H1 (cell line): Measurements from ENCODE around the gene CCNA2. TPM values are rescaled to one million over a fixed set of nuclear protein-coding genes. Genes with fewer than 3 reads are reported as not detected.

Experiments used
- CTCF ChIA-PET: fragments of 300-600 bp; sonication (Branson Sonifier 250); formaldehyde crosslinking; loops from one replicate; lab custom pipeline; 2021; ENCODE audit not compliant: partially characterized antibody; lab: Charles Lee
- POLR2A ChIA-PET: fragments of 300-600 bp; sonication (Branson Sonifier 250); formaldehyde crosslinking; loops from one replicate; lab custom pipeline; 2021; ENCODE audit warnings: inconsistent platforms; ENCODE audit not compliant: partially characterized antibody; lab: Charles Lee
- DNase-seq, 2 experiments: peaks; one replicate each; pipeline versions ENCODE4 v3.0.0 to v3.0.0-alpha.2; 2010 to 2022; ENCODE audit warnings: low spot score in 2 of 2, low read depth in 1 of 2, mixed read lengths in 1 of 2
- FAIRE-seq: peaks from 2 replicates; lab custom pipeline; 2011; peaks lifted over from hg19 to GRCh38; lab: Jason Lieb, UNC
- H2AFZ ChIP-seq: 2 replicates; pipeline ENCODE4 v1.8.1; 2012; ENCODE audit warnings: low read length, inconsistent platforms
- H2AK5ac ChIP-seq: 2 replicates; pipeline ENCODE4 v1.6.1; 2013; ENCODE audit warnings: low read depth, low read length
- H2BK120ac ChIP-seq: replicated peaks from 2 replicates; pipeline ENCODE3; 2013; ENCODE audit warnings: low read depth, low read length, inconsistent platforms
- H2BK12ac ChIP-seq: 2 replicates; pipeline ENCODE4 v1.6.1; 2013; ENCODE audit warnings: low read depth, low read length
- H2BK15ac ChIP-seq: 2 replicates; pipeline ENCODE4 v1.6.1; 2013; ENCODE audit warnings: low read length
- H2BK20ac ChIP-seq: 2 replicates; pipeline ENCODE4 v1.6.1; 2013; ENCODE audit warnings: low read length
- H2BK5ac ChIP-seq: 2 replicates; pipeline ENCODE4 v1.6.1; 2013; ENCODE audit warnings: low read depth, low read length
- H3K14ac ChIP-seq: 2 replicates; pipeline ENCODE4 v1.6.1; 2013; ENCODE audit warnings: inconsistent platforms; ENCODE audit not compliant: insufficient read length
- H3K18ac ChIP-seq: 2 replicates; pipeline ENCODE4 v1.6.1; 2013; ENCODE audit warnings: low read length; ENCODE audit errors: extremely low read depth
- H3K23ac ChIP-seq: 2 replicates; pipeline ENCODE4 v1.6.1; 2013; ENCODE audit warnings: inconsistent platforms; ENCODE audit not compliant: insufficient read length
- H3K23me2 ChIP-seq: 2 replicates; pipeline ENCODE4 v1.6.1; 2013; ENCODE audit warnings: low read depth, low read length
- H3K27ac ChIP-seq: 2 replicates; pipeline ENCODE4 v1.6.1; 2011; ENCODE audit warnings: low read depth, low read length, inconsistent platforms
- H3K27me3 ChIP-seq, 4 experiments: replicated peaks in 1 of 4; 1 replicate in 1 of 4; 2 replicates in 3 of 4; pipeline versions ENCODE4 v1.6.1 to v1.8.1; 2011 to 2013; ENCODE audit warnings: low read length in 3 of 4, mild to moderate bottlenecking in 3 of 4, inconsistent platforms in 2 of 4, mixed read lengths in 2 of 4, moderate library complexity in 1 of 4; ENCODE audit not compliant: control insufficient read depth in 3 of 4, insufficient read depth in 3 of 4; ENCODE audit errors: extremely low read depth in 1 of 4
- H3K36me3 ChIP-seq, 4 experiments: 2 replicates each; pipeline versions ENCODE4 v1.6.1 to v1.8.1; 2011 to 2013; ENCODE audit warnings: mild to moderate bottlenecking in 4 of 4, low read length in 3 of 4, moderate library complexity in 2 of 4, control low read depth in 1 of 4, inconsistent platforms in 1 of 4; ENCODE audit not compliant: insufficient read depth in 4 of 4, control insufficient read depth in 2 of 4
- H3K4ac ChIP-seq: replicated peaks from 2 replicates; pipeline ENCODE3; 2013; ENCODE audit warnings: low read length, low read depth, mixed read lengths, inconsistent platforms; ENCODE audit not compliant: insufficient read length
- H3K4me1 ChIP-seq, 4 experiments: replicated peaks in 1 of 4; 1 replicate in 1 of 4; 2 replicates in 3 of 4; pipeline versions ENCODE4 v1.6.1 to v1.8.1; 2011 to 2013; ENCODE audit warnings: low read length in 3 of 4, inconsistent platforms in 2 of 4, mixed read lengths in 1 of 4; ENCODE audit not compliant: insufficient read depth in 4 of 4, control insufficient read depth in 3 of 4
- H3K4me2 ChIP-seq, 2 experiments: 2 replicates each; pipeline versions ENCODE4 v1.6.1 to v1.8.1; 2011 to 2013; ENCODE audit warnings: low read depth in 2 of 2, low read length in 2 of 2, control low read depth in 1 of 2, inconsistent platforms in 1 of 2, mild to moderate bottlenecking in 1 of 2; ENCODE audit not compliant: insufficient read depth in 1 of 2
- H3K4me3 ChIP-seq, 4 experiments: fragments of 200-600, 300-600 bp in 1 of 4; sonication (generic), shearing (Covaris generic), sonication (Bioruptor Twin) in 1 of 4; 2 replicates each; pipeline versions ENCODE4 v1.5.1 to v1.8.1; 2011 to 2016; ENCODE audit warnings: low read length in 4 of 4, low read depth in 3 of 4, control low read depth in 2 of 4, inconsistent platforms in 2 of 4, mild to moderate bottlenecking in 2 of 4, mixed read lengths in 1 of 4, moderate library complexity in 1 of 4; ENCODE audit not compliant: insufficient read depth in 2 of 4; ENCODE audit errors: extremely low read depth in 1 of 4
- H3K56ac ChIP-seq: replicated peaks from 2 replicates; pipeline ENCODE3; 2013; ENCODE audit warnings: low read depth, mild to moderate bottlenecking, mixed read lengths, low read length, inconsistent platforms; ENCODE audit not compliant: insufficient read length
- H3K79me1 ChIP-seq: 2 replicates; pipeline ENCODE4 v1.6.1; 2013; ENCODE audit warnings: low read depth, low read length, control low read depth
- H3K79me2 ChIP-seq, 2 experiments: 2 replicates each; pipeline versions ENCODE4 v1.6.1 to v1.8.1; 2012 to 2013; ENCODE audit warnings: low read length in 2 of 2, mild to moderate bottlenecking in 2 of 2, inconsistent platforms in 1 of 2; ENCODE audit not compliant: insufficient read depth in 2 of 2, control insufficient read depth in 1 of 2
- H3K9ac ChIP-seq, 4 experiments: replicated peaks in 1 of 4; 1 replicate in 1 of 4; 2 replicates in 3 of 4; pipeline versions ENCODE4 v1.6.1 to v1.8.1; 2011 to 2013; ENCODE audit warnings: low read depth in 3 of 4, low read length in 3 of 4, control low read depth in 2 of 4, mild to moderate bottlenecking in 2 of 4, moderate library complexity in 2 of 4, inconsistent platforms in 1 of 4; ENCODE audit errors: extremely low read depth in 1 of 4
- H3K9me3 ChIP-seq, 2 experiments: 2 replicates each; pipeline versions ENCODE4 v1.6.1 to v1.8.1; 2012 to 2013; ENCODE audit warnings: mild to moderate bottlenecking in 2 of 2, moderate library complexity in 2 of 2, control low read depth in 1 of 2, inconsistent platforms in 1 of 2, low read depth in 1 of 2, low read length in 1 of 2, mixed read lengths in 1 of 2; ENCODE audit not compliant: insufficient read depth in 2 of 2
- H4K20me1 ChIP-seq, 2 experiments: replicated peaks in 1 of 2; 2 replicates each; pipeline versions ENCODE3 to v1.8.1; 2011 to 2013; ENCODE audit warnings: inconsistent platforms in 2 of 2, low read length in 2 of 2, mild to moderate bottlenecking in 1 of 2; ENCODE audit not compliant: insufficient read depth in 2 of 2, control insufficient read depth in 1 of 2
- H4K5ac ChIP-seq: 2 replicates; pipeline ENCODE4 v1.6.1; 2013; ENCODE audit warnings: low read length, low read depth, mixed read lengths, inconsistent platforms; ENCODE audit not compliant: insufficient read length
- H4K8ac ChIP-seq: 2 replicates; pipeline ENCODE4 v1.8.0; 2013; ENCODE audit warnings: mild to moderate bottlenecking, moderate library complexity, low read length, inconsistent platforms; ENCODE audit not compliant: insufficient read depth; ENCODE audit errors: extremely low read depth
- H4K91ac ChIP-seq: replicated peaks from 2 replicates; pipeline ENCODE3; 2013; ENCODE audit warnings: low read length, mixed read lengths, inconsistent platforms; ENCODE audit not compliant: insufficient read length
- CBX8 ChIP-seq: fragments of 300-800, 300-1000 bp; sonication (generic); IDR thresholded peaks from 2 replicates; pipeline ENCODE4 v1.7.1; 2016; ENCODE audit warnings: low read depth, low read length, borderline replicate concordance
- CTBP2 ChIP-seq: IDR thresholded peaks from 2 replicates; pipeline ENCODE4 v1.7.0; 2011; ENCODE audit warnings: borderline replicate concordance, mild to moderate bottlenecking, moderate library complexity, mixed read lengths, low read length; ENCODE audit not compliant: insufficient read depth, insufficient read length
- KDM4A ChIP-seq: IDR thresholded peaks from one replicate; pipeline ENCODE4 v1.7.1; 2012; ENCODE audit warnings: low read depth, mild to moderate bottlenecking, moderate library complexity, low read length, inconsistent platforms; ENCODE audit not compliant: severe bottlenecking
- KDM5A ChIP-seq: fragments of 200-600 bp; IDR thresholded peaks from 2 replicates; pipeline ENCODE4 v1.7.1; 2012; ENCODE audit warnings: mild to moderate bottlenecking, low read length, inconsistent platforms, mixed read lengths
- NANOG ChIP-seq: IDR thresholded peaks from 2 replicates; pipeline ENCODE4 v1.6.1; 2011; ENCODE audit warnings: low read length, low read depth, mild to moderate bottlenecking, inconsistent platforms; ENCODE audit not compliant: insufficient read depth, poor library complexity, severe bottlenecking
- RAD21 ChIP-seq, 2 experiments: IDR thresholded peaks in 1 of 2; conservative IDR thresholded peaks in 1 of 2; 2 replicates each; pipeline ENCODE4 v1.6.1; 2011; ENCODE audit warnings: low read depth in 2 of 2, low read length in 2 of 2, improper control_type of control experiment in 1 of 2, inconsistent platforms in 1 of 2, mild to moderate bottlenecking in 1 of 2, moderate library complexity in 1 of 2
- RFX5 ChIP-seq: IDR thresholded peaks from 2 replicates; pipeline ENCODE4 v1.6.1; 2011; ENCODE audit warnings: low read depth, low read length, improper control_type of control experiment, borderline replicate concordance
- SRF ChIP-seq: IDR thresholded peaks from 2 replicates; pipeline ENCODE4 v1.6.1; 2011; ENCODE audit warnings: mild to moderate bottlenecking, low read depth, low read length, moderate library complexity
- TAF1 ChIP-seq: IDR thresholded peaks from 2 replicates; pipeline ENCODE4 v1.6.1; 2011; ENCODE audit warnings: mild to moderate bottlenecking, low read depth, low read length
- TEAD4 ChIP-seq: IDR thresholded peaks from 2 replicates; pipeline ENCODE4 v1.6.1; 2012; ENCODE audit warnings: low read depth, low read length, inconsistent platforms, mixed read lengths
- WGBS, 2 experiments: shearing (Covaris generic) in 1 of 2; methylation state at CpG; one replicate each; pipeline versions ENCODE4 v1.1.6 to v1.1.7; 2013 to 2015; ENCODE audit warnings: low lambda C conversion rate in 2 of 2, mixed read lengths in 2 of 2, inconsistent platforms in 1 of 2, low coverage in 1 of 2, missing lambda C conversion rate in 1 of 2; ENCODE audit not compliant: insufficient replicate concordance in 2 of 2, insufficient coverage in 1 of 2, insufficient read length in 1 of 2; ENCODE audit errors: extremely low coverage in 1 of 2, missing lambda C conversion rate in 1 of 2; 5-methylcytosine and 5-hydroxymethylcytosine counted together
- polyA plus RNA-seq, 7 experiments: library from polyadenylated mRNA; depleted of rRNA in 3 of 7; stranded (reverse) in 5 of 7; unstranded in 2 of 7; fragments of >200 nt in 5 of 7; fragments of 200-250 nt in 2 of 7; gene quantifications; 1 replicate in 5 of 7; 2 replicates in 1 of 7; 4 replicates in 1 of 7; pipeline versions ENCODE4 v1.2.1 to v1.2.3, GENCODE V29; 2011 to 2013; ENCODE audit warnings: missing spikeins in 2 of 7, mixed read lengths in 2 of 7
- total RNA-seq: library from RNA; stranded (reverse); fragmentation: NEBNext Ultra II Directional; extraction: Animal tissue kit (Norgen Biotek cat#: 25700); gene quantifications from 2 replicates; pipeline ENCODE4 v1.2.1, GENCODE V29; 2021
- TF ChIP-seq, protein P1 (sequence below): IDR thresholded peaks from 2 replicates; pipeline ENCODE4 v1.6.1; 2011; ENCODE audit warnings: low read length, improper control_type of control experiment

The CCNA2 gene
- total and polyA plus RNA-seq, 2 of the 8 experiments (the other 6 are each of a cell fraction or from before 2014, with no cell fraction given): 42.1 to 98.6 TPM

DNA sequence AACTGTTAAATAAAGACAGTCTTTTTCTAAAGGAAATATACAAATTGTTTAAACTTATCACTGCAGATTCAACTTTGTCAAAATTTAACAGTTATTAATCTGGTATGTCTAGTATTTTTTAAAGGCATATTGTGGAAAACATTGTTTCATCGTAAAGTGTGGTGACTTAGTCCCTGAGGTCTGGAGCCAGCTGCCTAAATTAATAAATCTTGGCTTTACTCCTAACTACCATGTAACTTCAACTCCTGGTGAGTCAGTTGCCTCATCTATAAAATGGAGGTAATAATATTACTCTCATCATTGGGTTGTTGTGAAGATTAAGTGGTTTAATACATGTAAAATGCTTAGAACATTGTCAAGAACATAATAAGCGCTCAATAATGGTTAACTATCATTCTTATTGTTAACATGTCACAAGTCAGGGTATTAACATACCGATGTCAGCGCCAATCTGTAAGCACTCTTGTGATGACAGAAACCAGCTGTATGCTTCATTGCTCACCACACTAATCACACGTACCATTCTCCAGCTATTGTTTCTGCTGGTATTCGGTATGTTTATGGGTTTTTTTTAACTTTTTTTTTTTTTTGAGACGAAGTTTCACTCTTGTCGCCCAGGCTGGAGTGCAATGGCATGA is 44.6 kb downstream of the CCNA2 start:
- TF ChIP-seq RAD21 (IDR thresholded peaks at IDR 0.05 in 1 of 2, conservative IDR thresholded peaks at IDR 0.05 in 1 of 2; ENCODE audit: low read depth in 2 of 2, low read length in 2 of 2) (no peak), TEAD4 (no peak), KDM4A (no peak), NANOG (no peak), KDM5A (no peak), SRF (no peak), TAF1 (no peak), CTBP2 (no peak), CBX8 (no peak), RFX5 (no peak)
- TF ChIP-seq, protein P1, sequence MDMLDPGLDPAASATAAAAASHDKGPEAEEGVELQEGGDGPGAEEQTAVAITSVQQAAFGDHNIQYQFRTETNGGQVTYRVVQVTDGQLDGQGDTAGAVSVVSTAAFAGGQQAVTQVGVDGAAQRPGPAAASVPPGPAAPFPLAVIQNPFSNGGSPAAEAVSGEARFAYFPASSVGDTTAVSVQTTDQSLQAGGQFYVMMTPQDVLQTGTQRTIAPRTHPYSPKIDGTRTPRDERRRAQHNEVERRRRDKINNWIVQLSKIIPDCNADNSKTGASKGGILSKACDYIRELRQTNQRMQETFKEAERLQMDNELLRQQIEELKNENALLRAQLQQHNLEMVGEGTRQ: no peak
- no peak overlapping the region for H3K18ac ChIP-seq
- CTCF ChIA-PET: interaction anchor here (0.8 to 1.1 kb wide), 2 partner anchors 29 to 316 kb away, joined by 3 to 4 read pairs; no protein-coding TSS in a partner anchor

More for the DNA sequence above, 44.6 kb downstream of the CCNA2 start:
- H4K8ac ChIP-seq: no peak overlapping the region
- POLR2A ChIA-PET: no interaction called here
- no peaks in the 10 kb centered on the region for H3K36me3 ChIP-seq
- no peak overlapping the region for H2BK120ac ChIP-seq
- H2BK20ac ChIP-seq: no peak overlapping the region
- H4K91ac ChIP-seq: no peak overlapping the region
- H4K5ac ChIP-seq: no peak overlapping the region
- H2BK12ac ChIP-seq: no peak overlapping the region
- no peak overlapping the region for H3K27ac ChIP-seq
- no peak overlapping the region for H3K9ac ChIP-seq
- H3K23me2 ChIP-seq: no peaks in the 10 kb centered on the region
- peaks cover 0 to 2% (median 0%) of the 10 kb centered on the region in 4 experiments; a peak in 1 of 7 replicates for H3K4me1 ChIP-seq
- no peak overlapping the region for H3K23ac ChIP-seq
- no peaks in the 10 kb centered on the region for H3K9me3 ChIP-seq
- H3K14ac ChIP-seq: no peak overlapping the region
- H3K79me1 ChIP-seq: no peaks in the 10 kb centered on the region
- H2AFZ ChIP-seq: no peak overlapping the region
- H2BK5ac ChIP-seq: no peak overlapping the region
- H3K4me2 ChIP-seq: no peak overlapping the region
- WGBS, 2 experiments: 93% methylated on average over 8 of the region's 8 CpGs; no CpG with 5 or more reads in 1 of the 2 experiments
- no peaks in the 10 kb centered on the region for H3K79me2 ChIP-seq
- H2BK15ac ChIP-seq: no peak overlapping the region
- no peak overlapping the region for H3K4ac ChIP-seq
- FAIRE-seq (no peak), DNase-seq (no peak)
- peaks cover 0 to 2% (median 0%) of the 10 kb centered on the region in 4 experiments; a peak in 1 of 7 replicates for H3K27me3 ChIP-seq
- H3K56ac ChIP-seq: no peak overlapping the region
- H3K4me3 ChIP-seq: no peak overlapping the region
- no peaks in the 10 kb centered on the region for H4K20me1 ChIP-seq
- H2AK5ac ChIP-seq: no peak overlapping the region
